D721Med (cell line): ENCODE results near the gene IL18BP.

Source experiments
- DNase-seq: peaks from one replicate; pipeline ENCODE4 v3.0.0; 2011; ENCODE audit warnings: low spot score; ENCODE audit not compliant: insufficient read length
- FAIRE-seq: peaks from 2 replicates; lab custom pipeline; 2011; peaks lifted over from hg19 to GRCh38; lab: Jason Lieb, UNC
- TF ChIP-seq, protein P1 (sequence below): IDR thresholded peaks from 2 replicates; pipeline ENCODE4 v1.5.1; 2012; ENCODE audit warnings: mild to moderate bottlenecking, control low read depth; ENCODE audit not compliant: insufficient read depth; ENCODE audit errors: missing control alignments

IL18BP gene

DNA sequence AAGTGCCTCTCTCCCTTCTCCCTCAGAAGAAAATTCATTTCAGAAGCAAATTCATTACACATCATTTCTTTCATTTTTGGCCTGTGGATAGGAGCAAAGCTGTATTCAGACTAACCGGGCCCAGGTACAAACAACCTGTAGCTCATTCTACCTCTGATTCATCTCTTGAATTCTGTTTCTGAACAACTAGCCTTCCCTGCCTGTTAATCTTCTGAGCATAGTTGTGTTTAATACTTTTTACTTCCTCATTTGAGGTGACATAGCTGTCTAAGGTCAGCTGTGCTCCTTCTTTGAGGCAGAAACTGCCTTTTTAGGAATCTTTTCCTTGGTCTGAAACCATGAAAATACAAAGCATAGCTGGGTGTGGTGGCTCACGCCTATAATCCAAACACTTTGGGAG lies 12.6 kb upstream of the IL18BP start:
- TF ChIP-seq, protein P1, sequence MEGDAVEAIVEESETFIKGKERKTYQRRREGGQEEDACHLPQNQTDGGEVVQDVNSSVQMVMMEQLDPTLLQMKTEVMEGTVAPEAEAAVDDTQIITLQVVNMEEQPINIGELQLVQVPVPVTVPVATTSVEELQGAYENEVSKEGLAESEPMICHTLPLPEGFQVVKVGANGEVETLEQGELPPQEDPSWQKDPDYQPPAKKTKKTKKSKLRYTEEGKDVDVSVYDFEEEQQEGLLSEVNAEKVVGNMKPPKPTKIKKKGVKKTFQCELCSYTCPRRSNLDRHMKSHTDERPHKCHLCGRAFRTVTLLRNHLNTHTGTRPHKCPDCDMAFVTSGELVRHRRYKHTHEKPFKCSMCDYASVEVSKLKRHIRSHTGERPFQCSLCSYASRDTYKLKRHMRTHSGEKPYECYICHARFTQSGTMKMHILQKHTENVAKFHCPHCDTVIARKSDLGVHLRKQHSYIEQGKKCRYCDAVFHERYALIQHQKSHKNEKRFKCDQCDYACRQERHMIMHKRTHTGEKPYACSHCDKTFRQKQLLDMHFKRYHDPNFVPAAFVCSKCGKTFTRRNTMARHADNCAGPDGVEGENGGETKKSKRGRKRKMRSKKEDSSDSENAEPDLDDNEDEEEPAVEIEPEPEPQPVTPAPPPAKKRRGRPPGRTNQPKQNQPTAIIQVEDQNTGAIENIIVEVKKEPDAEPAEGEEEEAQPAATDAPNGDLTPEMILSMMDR, result no peak
- FAIRE-seq (no peak), DNase-seq (no peak)

DNA sequence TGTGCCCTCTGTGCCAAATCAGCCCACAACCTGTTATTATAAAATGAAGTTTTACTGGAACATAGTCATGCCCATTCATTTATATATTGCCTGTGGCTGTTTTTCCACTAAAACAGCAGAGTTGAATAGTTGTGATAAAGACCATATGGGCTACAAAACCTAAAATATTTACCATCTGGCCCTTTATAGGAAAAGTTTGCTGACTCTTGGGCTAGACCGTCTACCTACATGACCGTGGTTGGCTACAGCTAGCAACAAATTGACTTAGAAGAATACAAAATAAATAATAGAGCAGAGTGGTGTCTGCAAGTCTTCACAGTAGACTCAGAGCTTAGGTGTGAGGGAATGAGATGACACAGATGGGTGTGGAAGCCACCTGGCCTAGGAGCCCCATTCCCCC lies 11.2 kb upstream of the IL18BP start:
- DNase-seq, result no peak
- no peak for FAIRE-seq
- TF ChIP-seq, protein P1, result no peak

DNA sequence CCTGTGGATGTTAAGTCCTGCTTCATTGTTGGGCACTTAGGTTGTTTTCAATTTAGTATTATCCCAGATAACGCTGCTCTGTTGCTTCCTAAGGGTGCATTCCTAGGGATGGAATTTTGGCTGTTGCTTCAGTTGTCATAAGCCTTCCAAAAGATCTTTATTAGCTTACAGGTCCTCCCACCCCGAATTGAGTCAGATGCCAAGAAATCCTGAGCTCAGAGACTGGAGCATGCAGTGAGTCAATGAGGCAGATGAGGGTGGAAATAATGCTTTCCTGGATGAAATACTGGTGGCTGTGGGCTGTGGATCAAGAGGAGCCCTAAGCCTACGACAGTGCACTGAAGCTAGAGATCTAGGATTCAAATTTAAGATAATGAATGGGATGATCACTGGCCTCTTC lies 10.7 kb upstream of the IL18BP start:
- DNase-seq, result no peak
- TF ChIP-seq, protein P1, result no peak
- FAIRE-seq, result no peak

DNA sequence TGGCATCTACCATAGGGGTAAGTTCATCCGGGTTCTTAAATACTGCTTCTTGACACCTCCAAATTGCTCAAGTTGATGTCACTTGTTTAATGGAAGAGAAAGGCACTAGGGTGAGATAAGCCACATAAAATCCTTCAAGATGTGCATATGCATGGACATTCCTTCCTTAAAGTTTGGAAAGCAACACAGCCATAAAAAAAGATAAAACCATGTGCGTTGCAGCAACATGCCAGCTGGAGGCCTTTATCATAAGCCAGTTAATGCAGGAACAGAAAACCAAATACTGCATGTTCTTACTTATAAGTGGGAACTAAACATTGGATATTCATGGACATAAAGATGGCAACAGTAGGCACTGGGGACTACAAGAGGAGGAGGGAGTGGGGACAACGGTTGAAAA lies 8.0 kb upstream of the IL18BP start:
- no peak for FAIRE-seq
- no peak for DNase-seq
- TF ChIP-seq, protein P1, result no peak

DNA sequence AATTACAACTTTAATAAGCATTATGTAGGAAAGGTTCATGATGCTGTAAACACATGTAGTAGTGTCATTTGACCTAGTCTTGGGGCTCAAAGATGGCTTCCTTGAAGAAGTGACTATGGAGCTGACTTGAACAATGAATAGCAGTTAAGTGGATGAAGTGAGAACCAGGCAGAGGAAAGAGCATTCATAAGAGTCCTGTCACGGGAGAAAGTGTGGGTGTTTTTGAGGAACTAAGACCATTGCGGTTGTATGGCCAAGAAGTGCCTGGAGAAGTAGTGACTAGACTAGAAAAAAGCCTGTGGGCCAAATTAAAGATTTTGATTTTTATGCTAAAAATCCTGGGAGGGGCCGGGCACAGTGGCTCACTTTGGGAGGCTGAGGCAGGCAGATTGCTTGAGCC lies 7.2 kb upstream of the IL18BP start:
- FAIRE-seq (no peak), DNase-seq (no peak)
- TF ChIP-seq, protein P1, result no peak

DNA sequence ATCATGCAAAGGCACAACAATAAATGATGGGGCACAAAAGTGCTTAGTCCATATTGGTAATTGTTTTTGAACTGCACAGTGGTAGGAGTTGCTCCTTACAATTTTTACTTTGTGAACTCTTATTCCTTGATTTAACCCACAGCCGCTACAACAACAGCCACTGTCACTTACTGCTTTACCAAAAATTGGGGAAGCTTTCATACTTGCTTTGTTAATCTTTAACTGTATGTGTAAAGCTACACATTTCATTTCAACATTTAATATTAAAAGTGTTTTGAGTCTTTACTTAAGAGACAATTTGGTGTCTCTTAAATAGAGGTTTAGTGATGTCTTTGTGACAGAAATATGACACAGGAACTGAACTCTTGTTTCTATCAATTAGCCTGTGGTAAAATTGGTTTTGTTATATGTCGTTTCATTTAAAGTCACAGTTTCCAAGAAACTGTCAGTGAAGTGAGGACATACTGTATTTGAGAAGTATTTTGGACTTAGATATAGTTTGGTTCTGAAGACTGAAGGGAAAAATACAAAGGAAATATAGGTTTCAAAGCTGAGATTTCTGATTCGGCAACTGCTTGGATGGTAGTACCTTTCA lies 6.5 kb upstream of the IL18BP start:
- no peak for DNase-seq
- TF ChIP-seq, protein P1, result no peak
- FAIRE-seq, result no peak

DNA sequence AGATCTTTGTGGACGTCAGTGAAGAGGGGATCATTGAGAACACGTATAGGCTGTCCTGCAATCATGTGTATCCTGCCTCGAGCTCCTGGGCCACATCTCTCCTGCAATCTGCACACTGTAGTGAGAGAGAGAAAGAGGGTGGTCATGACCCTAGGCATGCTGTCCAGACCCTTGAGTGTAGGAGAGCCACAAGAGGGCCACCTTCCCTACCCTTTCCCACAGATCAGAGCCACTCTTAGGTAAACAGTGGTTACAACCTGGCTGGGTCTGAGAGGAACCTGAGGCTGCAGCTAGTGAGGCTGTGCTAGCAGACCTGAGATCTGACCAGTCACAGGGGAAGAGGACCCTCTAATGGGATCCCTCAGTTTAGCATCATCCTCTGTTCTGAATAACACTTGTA lies 3.9 kb upstream of the IL18BP start:
- DNase-seq (no peak), FAIRE-seq (no peak)
- TF ChIP-seq, protein P1, result no peak
